NT2/D1 (cell line): ENCODE measurements around the gene SMAP2.

ENCODE experiments used
- DNase-seq: peaks from one replicate; pipeline ENCODE4 v3.0.0-alpha.2; 2011; ENCODE audit warnings: low read depth, low spot score
- H3K27me3 ChIP-seq: 2 replicates; pipeline ENCODE4 v1.6.0; 2011; ENCODE audit warnings: mild to moderate bottlenecking; ENCODE audit not compliant: insufficient read length, insufficient read depth
- H3K36me3 ChIP-seq: 2 replicates; pipeline ENCODE4 v1.6.1; 2011; ENCODE audit warnings: mild to moderate bottlenecking, low read length, mixed read lengths; ENCODE audit not compliant: insufficient read depth, insufficient read length
- H3K4me1 ChIP-seq: 2 replicates; pipeline ENCODE4 v1.5.1; 2011; ENCODE audit not compliant: insufficient read depth, insufficient read length
- H3K4me3 ChIP-seq: 2 replicates; pipeline ENCODE4 v1.5.1; 2011; ENCODE audit warnings: low read depth; ENCODE audit not compliant: insufficient read length
- H3K9ac ChIP-seq: 2 replicates; pipeline ENCODE4 v1.6.0; 2011; ENCODE audit warnings: low read depth; ENCODE audit not compliant: insufficient read length
- H3K9me3 ChIP-seq: 2 replicates; pipeline ENCODE4 v1.5.1; 2011; ENCODE audit warnings: mild to moderate bottlenecking, low read length; ENCODE audit not compliant: insufficient read depth
- SUZ12 ChIP-seq: IDR thresholded peaks from 2 replicates; pipeline ENCODE4 v1.6.1; 2011; ENCODE audit not compliant: insufficient read length, insufficient read depth; ENCODE audit errors: extremely low read depth
- YY1 ChIP-seq: IDR thresholded peaks from 2 replicates; pipeline ENCODE4 v1.6.1; 2011; ENCODE audit not compliant: insufficient read length, insufficient read depth
- ZNF274 ChIP-seq: IDR thresholded peaks from 2 replicates; pipeline ENCODE4 v1.6.1; 2011; ENCODE audit warnings: mild to moderate bottlenecking, low read depth, low read length

The SMAP2 gene

DNA sequence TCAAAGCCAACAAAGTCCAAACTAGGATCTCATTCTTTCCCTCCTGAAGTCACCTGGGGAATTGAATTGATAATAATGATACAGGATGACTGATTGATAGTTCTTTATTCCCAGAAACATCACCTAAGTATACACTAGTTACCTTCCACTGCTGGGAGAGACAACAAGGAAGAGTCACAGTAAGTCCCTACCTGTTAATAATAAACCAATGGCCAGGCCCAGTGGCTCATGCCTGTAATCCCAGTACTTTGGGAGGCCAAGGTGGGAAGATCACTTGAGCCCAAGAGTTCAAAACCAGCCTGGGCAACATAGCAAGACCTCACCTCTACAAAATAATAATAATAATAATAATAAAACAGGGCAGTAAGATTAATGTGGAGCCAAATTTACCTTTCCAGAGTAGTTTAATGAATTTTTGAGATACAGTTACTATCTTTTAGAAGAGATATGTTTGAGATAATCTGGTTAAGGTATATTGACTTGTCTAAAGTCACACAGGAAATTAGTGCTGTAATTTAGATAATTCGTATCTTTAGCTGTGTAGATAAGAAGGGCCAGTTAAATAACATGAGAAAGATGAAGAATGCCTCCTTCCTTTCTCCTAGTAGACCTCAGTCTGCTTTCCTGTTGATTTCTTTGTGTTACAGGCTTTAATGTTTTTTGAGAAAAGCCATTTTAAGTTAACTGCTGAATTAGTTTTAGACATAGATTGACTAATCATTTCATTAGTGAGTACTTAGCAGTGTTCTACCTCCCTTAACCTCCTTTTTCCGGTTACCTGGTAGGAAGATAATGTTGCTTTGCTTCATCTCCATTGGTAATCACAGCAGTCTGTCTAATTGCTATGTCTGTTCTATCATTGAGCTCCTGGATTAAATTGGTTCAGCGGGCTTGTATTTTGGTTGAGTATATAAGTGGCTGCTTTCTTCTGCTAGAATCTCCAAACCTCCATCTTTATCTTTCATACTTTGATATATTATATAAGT lies 22.0 kb downstream of the SMAP2 start:
- no peaks in the 10 kb centered on the region for H3K4me1 ChIP-seq
- no peak overlapping the region for H3K9ac ChIP-seq
- H3K9me3 ChIP-seq: no peaks in the 10 kb centered on the region
- TF ChIP-seq ZNF274 (no peak), YY1 (no peak), SUZ12 (no peak)
- no peak for DNase-seq
- no peak overlapping the region for H3K4me3 ChIP-seq
- no peaks in the 10 kb centered on the region for H3K27me3 ChIP-seq
- no peaks in the 10 kb centered on the region for H3K36me3 ChIP-seq

DNA sequence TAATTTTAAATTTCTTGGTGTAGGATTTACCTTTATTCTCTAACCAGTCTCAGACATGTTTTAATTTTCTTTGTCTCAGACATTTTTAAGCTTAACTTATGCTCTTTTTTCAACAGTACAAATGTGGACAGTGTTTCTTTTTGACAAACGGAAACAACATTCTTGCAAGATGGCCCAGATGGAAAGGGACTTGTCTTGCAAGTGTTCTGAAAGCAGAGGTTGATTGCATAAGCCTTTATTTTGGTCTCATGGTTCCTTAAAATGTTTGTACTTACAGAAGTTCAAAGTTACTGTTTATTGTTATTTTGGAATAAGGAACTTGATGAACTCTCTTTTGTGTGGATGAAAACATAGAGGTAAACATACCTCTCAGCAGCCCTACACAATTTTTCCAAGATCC lies 22.9 kb downstream of the SMAP2 start:
- Histone ChIP-seq H3K36me3 (no peaks in the 10 kb centered on the region), H3K4me3 (no peak overlapping the region), H3K9me3 (no peaks in the 10 kb centered on the region), H3K4me1 (no peaks in the 10 kb centered on the region), H3K27me3 (no peaks in the 10 kb centered on the region), H3K9ac (no peak overlapping the region)
- DNase-seq: no peak
- TF ChIP-seq YY1 (no peak), ZNF274 (no peak)

GRCh38 chr1:40397258-40397657 lies 23.7 kb downstream of the SMAP2 start:
- no peaks in the 10 kb centered on the region for H3K9me3 ChIP-seq
- no peak for DNase-seq
- TF ChIP-seq YY1 (no peak), ZNF274 (no peak), SUZ12 (no peak)
- H3K4me3 ChIP-seq: no peak overlapping the region
- H3K4me1 ChIP-seq: no peaks in the 10 kb centered on the region
- no peaks in the 10 kb centered on the region for H3K27me3 ChIP-seq
- H3K36me3 ChIP-seq: no peaks in the 10 kb centered on the region
- H3K9ac ChIP-seq: no peak overlapping the region

DNA sequence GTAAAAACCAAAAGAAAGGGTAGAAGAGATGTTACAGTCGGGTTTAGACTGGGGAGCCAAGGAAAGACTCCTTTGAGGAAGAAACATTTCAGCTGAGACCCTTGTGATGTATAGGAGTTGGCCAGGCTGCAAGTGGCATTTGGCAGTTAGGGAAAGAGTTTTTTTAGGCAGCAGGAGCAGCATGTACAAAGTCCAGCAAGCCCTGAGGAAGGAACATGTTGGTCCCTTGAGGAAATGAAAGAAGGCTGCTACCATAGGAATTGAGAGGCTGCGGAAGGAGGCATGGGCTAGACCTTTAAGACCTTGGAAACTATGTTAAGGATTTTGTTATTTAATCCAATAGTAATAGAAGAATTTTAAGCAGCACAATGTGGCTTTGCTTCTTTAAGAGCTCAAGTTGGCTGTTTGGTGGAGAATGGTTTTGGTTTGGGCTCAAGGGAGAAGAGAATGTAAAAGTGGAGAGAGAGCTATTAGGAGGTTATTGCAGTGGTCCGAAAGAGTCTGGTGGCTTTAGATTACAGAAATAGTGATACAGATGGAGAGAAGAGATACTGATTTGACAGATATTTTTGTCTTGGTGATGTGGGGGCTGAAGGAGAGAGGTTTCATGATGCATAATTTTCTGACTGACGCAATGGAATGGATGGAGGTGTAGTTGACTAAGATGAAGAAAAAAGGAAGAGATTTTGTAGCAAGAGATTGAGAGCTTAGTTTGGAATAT lies 26.6 kb downstream of the SMAP2 start:
- Histone ChIP-seq H3K9me3 (no peaks in the 10 kb centered on the region), H3K9ac (no peak overlapping the region), H3K27me3 (no peaks in the 10 kb centered on the region), H3K4me1 (no peaks in the 10 kb centered on the region), H3K4me3 (no peak overlapping the region), H3K36me3 (no peaks in the 10 kb centered on the region)
- TF ChIP-seq ZNF274: no peak
- no peak for TF ChIP-seq SUZ12
- no peak for TF ChIP-seq YY1
- DNase-seq: no peak

GRCh38 chr1:40401473-40402201 lies 28.1 kb downstream of the SMAP2 start:
- DNase-seq: no peak
- no peaks in the 10 kb centered on the region for H3K27me3 ChIP-seq
- TF ChIP-seq ZNF274 (no peak), SUZ12 (no peak), YY1 (no peak)
- no peaks in the 10 kb centered on the region for H3K4me1 ChIP-seq
- H3K36me3 ChIP-seq: no peaks in the 10 kb centered on the region
- no peaks in the 10 kb centered on the region for H3K9me3 ChIP-seq
- no peak overlapping the region for H3K9ac ChIP-seq
- no peak overlapping the region for H3K4me3 ChIP-seq

GRCh38 chr1:40404670-40405462 lies 31.3 kb downstream of the SMAP2 start:
- no peaks in the 10 kb centered on the region for H3K9me3 ChIP-seq
- no peaks in the 10 kb centered on the region for H3K27me3 ChIP-seq
- H3K36me3 ChIP-seq: peaks cover 3% of the 10 kb centered on the region
- H3K9ac ChIP-seq: no peak overlapping the region
- H3K4me1 ChIP-seq: peaks cover 2% of the 10 kb centered on the region
- TF ChIP-seq ZNF274 (no peak), YY1 (no peak), SUZ12 (no peak)
- H3K4me3 ChIP-seq: no peak overlapping the region
- DNase-seq: peak; percentile 57
